ENCODE measurements around the gene TTC28. TPM values are rescaled to one million over a fixed set of nuclear protein-coding genes. Genes with fewer than 3 reads are reported as not detected.
A peak's percentile ranks its signal among the peaks of the same experiment; 100 is the strongest.

Gene TTC28
- total and polyA plus RNA-seq, 7 experiments from 2014 or later, result 0.50 to 8.3 (median 4.2) TPM

GRCh38 chr22:28601915-28602314 is 77.7 kb downstream of the TTC28 start:
- no peaks in the 10 kb centered on the region for H3K36me3 Mint-ChIP-seq
- DNase-seq (no peak), ATAC-seq (no peak)
- Histone ChIP-seq H3K27ac (ENCODE audit: low read depth, low read length) (no peak overlapping the region), H3K4me1 (ENCODE audit: control insufficient read depth in 2 of 2, insufficient read depth in 2 of 2, low read length in 2 of 2) (no peaks in the 10 kb centered on the region), H3K36me3 (ENCODE audit: control insufficient read depth in 2 of 3, insufficient read depth in 3 of 3, low read length in 3 of 3) (no peaks in the 10 kb centered on the region), H3K9me3 (ENCODE audit: control insufficient read depth in 2 of 3, low read length in 3 of 3) (no peaks in the 10 kb centered on the region), H3K4me3 (ENCODE audit: low read length) (no peak overlapping the region), H3K27me3 (ENCODE audit: control insufficient read depth in 2 of 2, insufficient read depth in 2 of 2, low read length in 2 of 2) (peaks cover 0 to 7% of the 10 kb centered on the region in 2 donors)
- no peaks in the 10 kb centered on the region for H3K4me1 Mint-ChIP-seq
- ChIA-PET CTCF (interaction anchor here (0.6 to 3.3 kb wide), 6 partner anchors 15 to 445 kb away, joined by 3 to 50 read pairs (median 6); no protein-coding TSS in a partner anchor), POLR2A (no interaction called here)
- H3K4me3 Mint-ChIP-seq, result no peak overlapping the region
- intact Hi-C loops (cut with micrococcal nuclease), result loop anchor here (1.0 to 2.0 kb wide), 4 partner anchors 77 to 643 kb away; partner anchors contain the start of genes HSCB (in 1 of the 2) and TTC28 (in 1 of the 2)
- H3K9me3 Mint-ChIP-seq, result no peaks in the 10 kb centered on the region
- H3K27ac Mint-ChIP-seq, result peak overlapping the region in 1 of 9 donors; percentile 43
- peaks cover 13 to 65% (median 29%) of the 10 kb centered on the region in 5 donors for H3K27me3 Mint-ChIP-seq

GRCh38 chr22:28600546-28601143 is 79.0 kb downstream of the TTC28 start:
- Mint-ChIP-seq H3K36me3 (no peaks in the 10 kb centered on the region), H3K4me1 (no peaks in the 10 kb centered on the region), H3K4me3 (no peak overlapping the region), H3K9me3 (no peaks in the 10 kb centered on the region), H3K27me3 (peaks cover 10 to 64% (median 31%) of the 10 kb centered on the region in 5 donors), H3K27ac (no peak overlapping the region)
- DNase-seq (peak in 7 of 9 donors; percentile 30 to 66 (median 57)), ATAC-seq (no peak)
- Histone ChIP-seq H3K4me3 (ENCODE audit: low read length) (no peak overlapping the region), H3K36me3 (ENCODE audit: control insufficient read depth in 2 of 3, insufficient read depth in 3 of 3, low read length in 3 of 3) (no peaks in the 10 kb centered on the region), H3K27me3 (ENCODE audit: control insufficient read depth in 2 of 2, insufficient read depth in 2 of 2, low read length in 2 of 2) (peaks cover 4 to 7% of the 10 kb centered on the region in 2 donors), H3K27ac (ENCODE audit: low read depth, low read length) (no peak overlapping the region), H3K9me3 (ENCODE audit: control insufficient read depth in 2 of 3, low read length in 3 of 3) (no peaks in the 10 kb centered on the region), H3K4me1 (ENCODE audit: control insufficient read depth in 2 of 2, insufficient read depth in 2 of 2, low read length in 2 of 2) (no peaks in the 10 kb centered on the region)
- CTCF ChIA-PET, result interaction anchor here (0.6 to 3.3 kb wide), 25 partner anchors 9 to 645 kb away, joined by 3 to 50 read pairs (median 4); partner anchors contain the start of gene CCDC117
- POLR2A ChIA-PET, result interaction anchor here (0.8 to 2.7 kb wide), 2 partner anchors 218 to 229 kb away, joined by 3 to 15 read pairs; no protein-coding TSS in a partner anchor
- intact Hi-C loops (cut with micrococcal nuclease), result loop anchor here (1.0 to 2.0 kb wide), 8 partner anchors 78 to 644 kb away; partner anchors contain the start of genes HSCB (in 1 of the 2) and TTC28 (in 1 of the 2)

- Mint-ChIP-seq H3K27ac (no peak overlapping the region), H3K4me1 (no peaks in the 10 kb centered on the region), H3K9me3 (no peaks in the 10 kb centered on the region), H3K4me3 (no peak overlapping the region), H3K36me3 (no peaks in the 10 kb centered on the region), H3K27me3 (peaks cover 10 to 57% (median 26%) of the 10 kb centered on the region in 5 donors)
- CTCF ChIA-PET, result interaction anchor here (0.6 to 3.3 kb wide), 10 partner anchors 19 to 456 kb away, joined by 3 to 50 read pairs (median 4); no protein-coding TSS in a partner anchor
- Histone ChIP-seq H3K36me3 (ENCODE audit: control insufficient read depth in 2 of 3, insufficient read depth in 3 of 3, low read length in 3 of 3) (no peaks in the 10 kb centered on the region), H3K9me3 (ENCODE audit: control insufficient read depth in 2 of 3, low read length in 3 of 3) (no peaks in the 10 kb centered on the region), H3K4me3 (ENCODE audit: low read length) (no peak overlapping the region), H3K4me1 (ENCODE audit: control insufficient read depth in 2 of 2, insufficient read depth in 2 of 2, low read length in 2 of 2) (no peaks in the 10 kb centered on the region), H3K27ac (ENCODE audit: low read depth, low read length) (no peak overlapping the region), H3K27me3 (ENCODE audit: control insufficient read depth in 2 of 2, insufficient read depth in 2 of 2, low read length in 2 of 2) (peaks cover 4 to 7% of the 10 kb centered on the region in 2 donors)
- ATAC-seq (no peak), DNase-seq (no peak)
- POLR2A ChIA-PET, result interaction anchor here (2.7 kb wide), 1 partner anchor 230 kb away, joined by 15 read pairs; no protein-coding TSS in a partner anchor
- intact Hi-C loops (cut with micrococcal nuclease), result loop anchor here (1.0 to 10.0 kb wide), 9 partner anchors 79 to 645 kb away; partner anchors contain the start of genes HSCB (in 1 of the 2) and TTC28 (in 1 of the 2)
Measured at GRCh38 chr22:28599693-28600092, 79.9 kb downstream of the TTC28 start.

- peaks cover 4 to 7% of the 10 kb centered on the region in 2 donors for H3K27me3 ChIP-seq (ENCODE audit: control insufficient read depth in 2 of 2, insufficient read depth in 2 of 2, low read length in 2 of 2)
- H3K27ac Mint-ChIP-seq, result no peak overlapping the region
- peaks cover 6 to 50% (median 27%) of the 10 kb centered on the region in 5 donors for H3K27me3 Mint-ChIP-seq
- intact Hi-C loops (cut with micrococcal nuclease), result loop anchor here in 1 of 2 donors (10.0 kb wide), 1 partner anchor 543 kb away; no protein-coding TSS in a partner anchor
- no peak overlapping the region for H3K27ac ChIP-seq (ENCODE audit: low read depth, low read length)
- ChIA-PET POLR2A (no interaction called here), CTCF (no interaction called here)
- no peaks in the 10 kb centered on the region for H3K9me3 ChIP-seq (ENCODE audit: control insufficient read depth in 2 of 3, low read length in 3 of 3)
- H3K4me1 Mint-ChIP-seq, result no peaks in the 10 kb centered on the region
- H3K4me1 ChIP-seq (ENCODE audit: control insufficient read depth in 2 of 2, insufficient read depth in 2 of 2, low read length in 2 of 2), result no peaks in the 10 kb centered on the region
- DNase-seq (no peak), ATAC-seq (no peak)
- H3K4me3 Mint-ChIP-seq, result no peak overlapping the region
- no peaks in the 10 kb centered on the region for H3K9me3 Mint-ChIP-seq
- H3K4me3 ChIP-seq (ENCODE audit: low read length), result no peak overlapping the region
- no peaks in the 10 kb centered on the region for H3K36me3 Mint-ChIP-seq
- no peaks in the 10 kb centered on the region for H3K36me3 ChIP-seq (ENCODE audit: control insufficient read depth in 2 of 3, insufficient read depth in 3 of 3, low read length in 3 of 3)
Measured at GRCh38 chr22:28597665-28598064, 82.0 kb downstream of the TTC28 start.

- Histone ChIP-seq H3K4me1 (ENCODE audit: control insufficient read depth in 2 of 2, insufficient read depth in 2 of 2, low read length in 2 of 2) (no peaks in the 10 kb centered on the region), H3K36me3 (ENCODE audit: control insufficient read depth in 2 of 3, insufficient read depth in 3 of 3, low read length in 3 of 3) (no peaks in the 10 kb centered on the region), H3K27ac (ENCODE audit: low read depth, low read length) (no peak overlapping the region), H3K27me3 (ENCODE audit: control insufficient read depth in 2 of 2, insufficient read depth in 2 of 2, low read length in 2 of 2) (peaks cover 0 to 4% of the 10 kb centered on the region in 2 donors), H3K4me3 (ENCODE audit: low read length) (no peak overlapping the region), H3K9me3 (ENCODE audit: control insufficient read depth in 2 of 3, low read length in 3 of 3) (no peaks in the 10 kb centered on the region)
- H3K4me3 Mint-ChIP-seq, result no peak overlapping the region
- ATAC-seq, result peak; percentile 83
- peak in 7 of 9 donors; percentile 14 to 57 (median 51) for DNase-seq
- H3K27me3 Mint-ChIP-seq, result peaks cover 0 to 41% (median 18%) of the 10 kb centered on the region in 5 donors
- ChIA-PET CTCF (interaction anchor here (1.0 to 3.9 kb wide), 2 partner anchors 575 to 578 kb away, joined by 3 to 27 read pairs; no protein-coding TSS in a partner anchor), POLR2A (no interaction called here)
- H3K36me3 Mint-ChIP-seq, result no peaks in the 10 kb centered on the region
- H3K9me3 Mint-ChIP-seq, result peaks cover 0 to 1% (median 0%) of the 10 kb centered on the region in 11 donors
- H3K4me1 Mint-ChIP-seq, result no peaks in the 10 kb centered on the region
- intact Hi-C loops (cut with micrococcal nuclease), result loop anchor here (1.0 to 10.0 kb wide), 8 partner anchors 152 to 715 kb away; no protein-coding TSS in a partner anchor
- no peak overlapping the region for H3K27ac Mint-ChIP-seq
Measured at GRCh38 chr22:28594797-28595462, 84.7 kb downstream of the TTC28 start.

- POLR2A ChIA-PET, result no interaction called here
- CTCF ChIA-PET, result interaction anchor here (0.6 to 3.9 kb wide), 6 partner anchors 156 to 597 kb away, joined by 3 to 27 read pairs (median 3); no protein-coding TSS in a partner anchor
- H3K27me3 ChIP-seq (ENCODE audit: control insufficient read depth in 2 of 2, insufficient read depth in 2 of 2, low read length in 2 of 2), result peaks cover 0 to 4% of the 10 kb centered on the region in 2 donors
- intact Hi-C loops (cut with micrococcal nuclease), result loop anchor here (1.0 to 10.0 kb wide), 8 partner anchors 151 to 714 kb away; no protein-coding TSS in a partner anchor
- H3K9me3 ChIP-seq (ENCODE audit: control insufficient read depth in 2 of 3, low read length in 3 of 3), result no peaks in the 10 kb centered on the region
- no peaks in the 10 kb centered on the region for H3K4me1 ChIP-seq (ENCODE audit: control insufficient read depth in 2 of 2, insufficient read depth in 2 of 2, low read length in 2 of 2)
- H3K36me3 Mint-ChIP-seq, result no peaks in the 10 kb centered on the region
- peaks cover 0 to 1% (median 0%) of the 10 kb centered on the region in 11 donors for H3K9me3 Mint-ChIP-seq
- peaks cover 4 to 41% (median 20%) of the 10 kb centered on the region in 5 donors for H3K27me3 Mint-ChIP-seq
- no peaks in the 10 kb centered on the region for H3K4me1 Mint-ChIP-seq
- ATAC-seq (no peak), DNase-seq (no peak)
- no peak overlapping the region for H3K27ac Mint-ChIP-seq
- H3K27ac ChIP-seq (ENCODE audit: low read depth, low read length), result no peak overlapping the region
- H3K4me3 ChIP-seq (ENCODE audit: low read length), result no peak overlapping the region
- H3K36me3 ChIP-seq (ENCODE audit: control insufficient read depth in 2 of 3, insufficient read depth in 3 of 3, low read length in 3 of 3), result no peaks in the 10 kb centered on the region
- H3K4me3 Mint-ChIP-seq, result no peak overlapping the region
Measured at GRCh38 chr22:28594076-28594796, 85.4 kb downstream of the TTC28 start.
